GM19099 (cell line): ENCODE results near the gene LRRC36.

ENCODE experiments used
- POLR2A ChIP-seq: IDR thresholded peaks from 3 replicates; pipeline ENCODE4 v1.6.1; 2011; ENCODE audit warnings: low read depth; ENCODE audit not compliant: insufficient read length; ENCODE audit errors: extremely low read depth

LRRC36 gene

GRCh38 chr16:67356396-67356795 lies 29.8 kb downstream of the LRRC36 start:
- TF ChIP-seq POLR2A = no peak

GRCh38 chr16:67357561-67357960 lies 30.9 kb downstream of the LRRC36 start:
- no peak for TF ChIP-seq POLR2A

- TF ChIP-seq POLR2A = no peak
These were observed 34.4 kb downstream of the LRRC36 start for GRCh38 chr16:67361038-67361437.

- no peak for TF ChIP-seq POLR2A
These were observed 38.1 kb downstream of the LRRC36 start for GRCh38 chr16:67364600-67365235.

GRCh38 chr16:67370661-67371060 lies 44.0 kb downstream of the LRRC36 start:
- TF ChIP-seq POLR2A = no peak

- no peak for TF ChIP-seq POLR2A
These were observed 46.0 kb downstream of the LRRC36 start for GRCh38 chr16:67372664-67373063.

- TF ChIP-seq POLR2A = no peak
These were observed 52.0 kb downstream of the LRRC36 start for GRCh38 chr16:67378642-67379041.

GRCh38 chr16:67383284-67383683 lies 56.7 kb downstream of the LRRC36 start:
- TF ChIP-seq POLR2A = no peak

- TF ChIP-seq POLR2A = no peak
These were observed 58.3 kb downstream of the LRRC36 start for GRCh38 chr16:67384778-67385510.

- TF ChIP-seq POLR2A = no peak
These were observed 60.3 kb downstream of the LRRC36 start for GRCh38 chr16:67386861-67387455.

- no peak for TF ChIP-seq POLR2A
These were observed 61.0 kb downstream of the LRRC36 start for GRCh38 chr16:67387479-67388079.

GRCh38 chr16:67388191-67388590 lies 61.6 kb downstream of the LRRC36 start:
- no peak for TF ChIP-seq POLR2A

- no peak for TF ChIP-seq POLR2A
These were observed 62.0 kb downstream of the LRRC36 start for GRCh38 chr16:67388591-67388990.

- no peak for TF ChIP-seq POLR2A
These were observed 63.5 kb downstream of the LRRC36 start for GRCh38 chr16:67389911-67390815.

- no peak for TF ChIP-seq POLR2A
These were observed 64.3 kb downstream of the LRRC36 start for GRCh38 chr16:67390816-67391423.
